OCI-LY1 (cell line): ENCODE measurements around the gene PKN1.

Experiments
- H2AFZ ChIP-seq: fragments of 200-600 bp; sonication (generic), shearing (Covaris generic); 2 replicates; pipeline ENCODE4 v1.6.0; 2014; ENCODE audit warnings: antibody characterized with exemption, mild to moderate bottlenecking, low read length
- H3F3A ChIP-seq: fragments of 200-600 bp; sonication (generic), shearing (Covaris generic); 2 replicates; pipeline ENCODE4 v1.6.0; 2014; ENCODE audit warnings: mild to moderate bottlenecking, antibody characterized with exemption, low read length, moderate library complexity; ENCODE audit not compliant: insufficient read depth
- H3K27ac ChIP-seq: fragments of 200-600 bp; sonication (generic); 2 replicates; pipeline ENCODE4 v1.5.1; 2014; ENCODE audit warnings: low read length, mixed run types, mild to moderate bottlenecking, low read depth; ENCODE audit not compliant: poor library complexity, severe bottlenecking
- H3K27me3 ChIP-seq: fragments of 200-600 bp; sonication (generic); 2 replicates; pipeline ENCODE4 v1.6.0; 2014; ENCODE audit warnings: antibody characterized with exemption, mild to moderate bottlenecking, low read length, moderate library complexity; ENCODE audit not compliant: insufficient read depth
- H3K36me3 ChIP-seq: fragments of 200-600 bp; sonication (generic); 2 replicates; pipeline ENCODE4 v1.6.1; 2014; ENCODE audit warnings: mild to moderate bottlenecking, antibody characterized with exemption, low read length, moderate library complexity, mixed read lengths; ENCODE audit not compliant: insufficient read depth
- H3K4me1 ChIP-seq: fragments of 200-600 bp; sonication (generic); 2 replicates; pipeline ENCODE4 v1.5.1; 2014; ENCODE audit warnings: mild to moderate bottlenecking, low read length, moderate library complexity; ENCODE audit not compliant: insufficient read depth, severe bottlenecking
- H3K4me2 ChIP-seq: fragments of 200-600 bp; sonication (generic), shearing (Covaris generic); 2 replicates; pipeline ENCODE4 v1.6.1; 2014; ENCODE audit warnings: low read length
- H3K4me3 ChIP-seq: fragments of 200-600 bp; sonication (generic); 2 replicates; pipeline ENCODE4 v1.5.1; 2014; ENCODE audit warnings: low read length, low read depth, mild to moderate bottlenecking, mixed read lengths; ENCODE audit not compliant: poor library complexity, severe bottlenecking
- H3K79me2 ChIP-seq: fragments of 200-600 bp; shearing (Covaris generic); 2 replicates; pipeline ENCODE4 v1.6.1; 2016; ENCODE audit warnings: mixed run types, low read length, mixed read lengths; ENCODE audit not compliant: insufficient read depth
- H3K9ac ChIP-seq: fragments of 200-600 bp; sonication (generic), shearing (Covaris generic); 2 replicates; pipeline ENCODE4 v1.6.1; 2014; ENCODE audit warnings: mild to moderate bottlenecking, low read length, mixed read lengths
- H3K9me2 ChIP-seq: fragments of 200-600 bp; sonication (generic), shearing (Covaris generic); 2 replicates; pipeline ENCODE4 v1.6.1; 2014; ENCODE audit warnings: low read depth, mild to moderate bottlenecking, low read length, mixed read lengths
- H3K9me3 ChIP-seq: fragments of 200-600 bp; shearing (Covaris generic); 2 replicates; pipeline ENCODE4 v1.6.1; 2014; ENCODE audit warnings: low read length, mixed read lengths
- H4K20me1 ChIP-seq: fragments of 200-600 bp; sonication (generic), shearing (Covaris generic); 2 replicates; pipeline ENCODE4 v1.6.0; 2016; ENCODE audit warnings: mild to moderate bottlenecking, low read length; ENCODE audit not compliant: insufficient read depth
- EZH2 ChIP-seq: fragments of 200-600 bp; sonication (generic), shearing (Covaris generic); IDR thresholded peaks from 2 replicates; pipeline ENCODE4 v1.8.0; 2017; ENCODE audit warnings: borderline replicate concordance, mixed run types, mild to moderate bottlenecking, antibody characterized with exemption, low read length, moderate library complexity, mixed read lengths
- TF ChIP-seq, protein P1 (sequence below): fragments of 200-600 bp; sonication (generic), shearing (Covaris generic); IDR thresholded peaks from 2 replicates; pipeline ENCODE4 v1.5.1; 2017; ENCODE audit warnings: mild to moderate bottlenecking, antibody characterized with exemption, low read length, moderate library complexity, mixed read lengths

PKN1 gene

DNA sequence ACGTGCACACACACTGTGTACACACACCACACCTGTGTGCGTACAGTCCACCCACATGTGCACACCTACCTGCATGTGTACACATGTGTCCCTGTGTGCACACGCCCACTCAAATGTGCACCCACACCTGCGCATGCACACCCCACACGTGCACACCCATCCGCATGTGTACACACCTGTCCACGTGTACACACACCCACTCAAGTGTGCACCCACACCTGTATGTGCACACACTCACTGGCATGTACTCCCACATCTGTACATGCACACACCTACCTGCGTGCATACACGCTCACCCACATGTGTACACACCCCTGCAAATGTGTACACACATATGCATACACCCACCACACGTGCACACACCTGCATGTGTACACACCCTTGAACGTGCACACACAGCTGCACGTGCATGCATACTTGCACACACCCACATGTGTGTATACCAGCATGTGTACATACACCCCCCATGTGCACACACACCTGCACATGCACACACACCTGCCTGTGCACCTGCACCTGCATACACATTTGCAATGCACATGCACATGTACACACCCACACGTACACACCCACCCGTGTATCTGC lies 10.6 kb downstream of the PKN1 start:
- no peaks in the 10 kb centered on the region for H3F3A ChIP-seq
- H3K27ac ChIP-seq: no peak overlapping the region
- H3K4me3 ChIP-seq: no peak overlapping the region
- H3K9me3 ChIP-seq: no peaks in the 10 kb centered on the region
- H3K36me3 ChIP-seq: peaks cover 74% of the 10 kb centered on the region
- no peak overlapping the region for H2AFZ ChIP-seq
- no peaks in the 10 kb centered on the region for H3K9me2 ChIP-seq
- no peak overlapping the region for H3K9ac ChIP-seq
- H3K4me1 ChIP-seq: peaks cover 22% of the 10 kb centered on the region
- H3K27me3 ChIP-seq: no peaks in the 10 kb centered on the region
- TF ChIP-seq, protein P1, sequence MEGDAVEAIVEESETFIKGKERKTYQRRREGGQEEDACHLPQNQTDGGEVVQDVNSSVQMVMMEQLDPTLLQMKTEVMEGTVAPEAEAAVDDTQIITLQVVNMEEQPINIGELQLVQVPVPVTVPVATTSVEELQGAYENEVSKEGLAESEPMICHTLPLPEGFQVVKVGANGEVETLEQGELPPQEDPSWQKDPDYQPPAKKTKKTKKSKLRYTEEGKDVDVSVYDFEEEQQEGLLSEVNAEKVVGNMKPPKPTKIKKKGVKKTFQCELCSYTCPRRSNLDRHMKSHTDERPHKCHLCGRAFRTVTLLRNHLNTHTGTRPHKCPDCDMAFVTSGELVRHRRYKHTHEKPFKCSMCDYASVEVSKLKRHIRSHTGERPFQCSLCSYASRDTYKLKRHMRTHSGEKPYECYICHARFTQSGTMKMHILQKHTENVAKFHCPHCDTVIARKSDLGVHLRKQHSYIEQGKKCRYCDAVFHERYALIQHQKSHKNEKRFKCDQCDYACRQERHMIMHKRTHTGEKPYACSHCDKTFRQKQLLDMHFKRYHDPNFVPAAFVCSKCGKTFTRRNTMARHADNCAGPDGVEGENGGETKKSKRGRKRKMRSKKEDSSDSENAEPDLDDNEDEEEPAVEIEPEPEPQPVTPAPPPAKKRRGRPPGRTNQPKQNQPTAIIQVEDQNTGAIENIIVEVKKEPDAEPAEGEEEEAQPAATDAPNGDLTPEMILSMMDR: no peak
- no peak for TF ChIP-seq EZH2
- no peak overlapping the region for H3K4me2 ChIP-seq
- H3K79me2 ChIP-seq: peaks cover 4% of the 10 kb centered on the region
- H4K20me1 ChIP-seq: no peaks in the 10 kb centered on the region

DNA sequence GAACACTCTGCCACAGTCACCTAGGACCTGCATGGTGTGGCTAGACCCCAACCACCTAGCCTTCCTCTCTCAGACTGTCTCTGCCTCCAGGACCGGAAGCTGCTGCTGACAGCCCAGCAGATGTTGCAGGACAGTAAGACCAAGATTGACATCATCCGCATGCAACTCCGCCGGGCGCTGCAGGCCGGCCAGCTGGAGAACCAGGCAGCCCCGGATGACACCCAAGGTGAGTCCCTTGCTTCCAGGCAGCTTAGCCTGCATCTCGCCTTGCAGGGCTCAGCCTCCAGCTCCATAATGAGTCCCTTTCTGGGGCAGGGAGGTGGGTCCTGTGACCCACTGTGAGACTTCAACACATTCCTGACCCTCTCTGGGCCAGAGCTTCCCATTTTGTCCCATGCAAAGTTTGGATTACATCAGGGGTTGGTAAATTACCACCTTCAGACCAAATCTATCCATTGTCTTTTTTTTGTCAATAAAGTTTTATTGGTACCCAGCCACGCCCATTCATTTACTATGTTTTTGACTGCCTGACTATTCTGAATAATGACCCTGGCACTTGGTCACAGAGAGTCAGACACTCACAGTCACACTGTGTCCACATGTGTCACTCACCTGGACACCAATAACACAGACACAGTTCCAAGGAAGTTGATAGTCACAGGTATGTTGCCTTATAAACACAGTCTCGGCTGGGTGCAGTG lies 13.4 kb downstream of the PKN1 start:
- H2AFZ ChIP-seq: no peak overlapping the region
- no peaks in the 10 kb centered on the region for H3K27me3 ChIP-seq
- no peaks in the 10 kb centered on the region for H3F3A ChIP-seq
- no peaks in the 10 kb centered on the region for H3K79me2 ChIP-seq
- no peak overlapping the region for H3K4me3 ChIP-seq
- peaks cover 93% of the 10 kb centered on the region for H3K36me3 ChIP-seq
- H4K20me1 ChIP-seq: no peaks in the 10 kb centered on the region
- no peak overlapping the region for H3K9ac ChIP-seq
- no peaks in the 10 kb centered on the region for H3K9me2 ChIP-seq
- H3K4me2 ChIP-seq: no peak overlapping the region
- TF ChIP-seq, protein P1: no peak
- TF ChIP-seq EZH2: no peak
- no peaks in the 10 kb centered on the region for H3K9me3 ChIP-seq
- no peak overlapping the region for H3K27ac ChIP-seq
- H3K4me1 ChIP-seq: no peaks in the 10 kb centered on the region

DNA sequence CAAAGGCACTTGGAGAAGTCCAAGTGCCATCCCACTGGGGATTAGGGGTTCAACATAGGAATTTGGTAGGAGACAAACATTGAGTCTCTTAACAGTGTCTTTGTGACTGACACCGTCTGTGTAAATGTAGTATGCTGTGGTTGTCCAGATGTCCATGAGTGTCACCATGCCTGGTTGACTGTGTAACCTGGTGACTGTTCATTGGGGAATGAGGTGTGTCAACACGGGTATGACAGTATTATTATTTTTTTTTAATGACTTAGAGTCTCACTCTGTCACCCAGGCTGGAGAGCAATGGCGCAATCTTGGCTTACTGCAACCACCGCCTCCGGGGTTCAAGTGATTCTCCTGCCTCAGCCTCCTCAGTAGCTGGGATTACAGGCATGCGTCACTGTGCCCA lies 16.2 kb downstream of the PKN1 start:
- Histone ChIP-seq H3K9me3 (no peaks in the 10 kb centered on the region), H3K36me3 (peaks cover 80% of the 10 kb centered on the region), H3F3A (no peaks in the 10 kb centered on the region), H3K9ac (no peak overlapping the region), H3K27ac (no peak overlapping the region), H2AFZ (no peak overlapping the region), H3K79me2 (no peaks in the 10 kb centered on the region), H3K4me1 (no peaks in the 10 kb centered on the region), H3K4me2 (no peak overlapping the region), H3K27me3 (no peaks in the 10 kb centered on the region), H3K9me2 (no peaks in the 10 kb centered on the region), H3K4me3 (no peak overlapping the region), H4K20me1 (no peaks in the 10 kb centered on the region)
- TF ChIP-seq, protein P1: no peak
- no peak for TF ChIP-seq EZH2
